GM12801 (cell line): ENCODE results near the gene UCN2.

Source experiments
- CTCF ChIP-seq: IDR thresholded peaks from one replicate; pipeline ENCODE4 v1.5.1; 2011; ENCODE audit warnings: control low read depth; ENCODE audit not compliant: insufficient read length; ENCODE audit errors: extremely low read depth

Gene UCN2

GRCh38 chr3:48516571-48516970 is 47.0 kb downstream of the UCN2 start:
- no peak for TF ChIP-seq CTCF

- TF ChIP-seq CTCF, result no peak
Observed at GRCh38 chr3:48514431-48515227, 49.0 kb downstream of the UCN2 start.
